ENCODE results near the gene RAE1. TPM values are rescaled to one million over a fixed set of nuclear protein-coding genes. Genes with fewer than 3 reads are reported as not detected.

RAE1 gene
- total RNA-seq, 6 donors from 2014 or later: 10.1 to 31.0 (median 17.9) TPM

DNA sequence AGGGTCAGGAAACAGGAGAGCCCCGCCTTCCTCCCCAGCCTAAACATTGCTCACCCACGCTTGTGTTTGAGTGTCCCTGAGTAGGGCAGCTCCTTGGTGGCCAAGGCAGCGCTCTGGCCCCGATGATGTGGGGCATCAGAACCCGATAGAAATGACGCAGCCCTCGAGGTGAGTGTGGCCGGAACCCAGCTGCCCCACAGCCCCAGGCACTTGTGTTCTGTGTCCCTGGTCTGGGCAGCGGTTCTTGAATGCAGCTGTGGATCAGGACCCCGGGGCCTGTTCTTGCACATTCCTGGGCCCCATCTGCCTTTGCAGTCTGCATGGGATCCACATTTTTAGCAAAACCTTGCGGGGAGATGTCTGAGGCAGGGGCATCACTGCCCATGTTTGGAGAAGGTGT, 53.0 kb downstream of the RAE1 start:
- no peaks in the 10 kb centered on the region for H3K27me3 ChIP-seq
- WGBS, 2 donors: 88 to 92% methylated on average over 2 to 9 of the region's 11 CpGs
- no peak overlapping the region for H3K4me3 ChIP-seq
- TF ChIP-seq EP300 (IDR thresholded peaks at IDR 0.05): no peak
- TF ChIP-seq POLR2A (IDR thresholded peaks at IDR 0.05): no peak
- TF ChIP-seq POLR2AphosphoS5 (IDR thresholded peaks at IDR 0.05): no peak
- TF ChIP-seq, protein P1, sequence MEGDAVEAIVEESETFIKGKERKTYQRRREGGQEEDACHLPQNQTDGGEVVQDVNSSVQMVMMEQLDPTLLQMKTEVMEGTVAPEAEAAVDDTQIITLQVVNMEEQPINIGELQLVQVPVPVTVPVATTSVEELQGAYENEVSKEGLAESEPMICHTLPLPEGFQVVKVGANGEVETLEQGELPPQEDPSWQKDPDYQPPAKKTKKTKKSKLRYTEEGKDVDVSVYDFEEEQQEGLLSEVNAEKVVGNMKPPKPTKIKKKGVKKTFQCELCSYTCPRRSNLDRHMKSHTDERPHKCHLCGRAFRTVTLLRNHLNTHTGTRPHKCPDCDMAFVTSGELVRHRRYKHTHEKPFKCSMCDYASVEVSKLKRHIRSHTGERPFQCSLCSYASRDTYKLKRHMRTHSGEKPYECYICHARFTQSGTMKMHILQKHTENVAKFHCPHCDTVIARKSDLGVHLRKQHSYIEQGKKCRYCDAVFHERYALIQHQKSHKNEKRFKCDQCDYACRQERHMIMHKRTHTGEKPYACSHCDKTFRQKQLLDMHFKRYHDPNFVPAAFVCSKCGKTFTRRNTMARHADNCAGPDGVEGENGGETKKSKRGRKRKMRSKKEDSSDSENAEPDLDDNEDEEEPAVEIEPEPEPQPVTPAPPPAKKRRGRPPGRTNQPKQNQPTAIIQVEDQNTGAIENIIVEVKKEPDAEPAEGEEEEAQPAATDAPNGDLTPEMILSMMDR (IDR thresholded peaks at IDR 0.05): no peak
- peaks cover 4 to 91% (median 61%) of the 10 kb centered on the region in 4 donors for H3K36me3 ChIP-seq
- peak in 1 of 2 donors; percentile 45 for DNase-seq
- ATAC-seq (ENCODE audit: low FRiP score in 2 of 2): no peak
- H3K4me1 ChIP-seq: peaks cover 11 to 25% (median 13%) of the 10 kb centered on the region in 4 donors
- H3K27ac ChIP-seq: no peak overlapping the region
- no peaks in the 10 kb centered on the region for H3K9me3 ChIP-seq

- H3K27me3 ChIP-seq: no peaks in the 10 kb centered on the region
- WGBS, 2 donors: 96% methylated on average over 18 to 22 of the region's 22 CpGs
- DNase-seq: peak in 1 of 2 donors; percentile 61
- no peak overlapping the region for H3K4me3 ChIP-seq
- H3K4me1 ChIP-seq: peaks cover 6 to 19% (median 7%) of the 10 kb centered on the region in 4 donors
- TF ChIP-seq POLR2A (IDR thresholded peaks at IDR 0.05) (no peak), EP300 (IDR thresholded peaks at IDR 0.05) (no peak), POLR2AphosphoS5 (IDR thresholded peaks at IDR 0.05) (no peak)
- TF ChIP-seq, protein P1 (IDR thresholded peaks at IDR 0.05): no peak
- no peak overlapping the region for H3K27ac ChIP-seq
- H3K9me3 ChIP-seq: no peaks in the 10 kb centered on the region
- peaks cover 4 to 96% (median 66%) of the 10 kb centered on the region in 4 donors for H3K36me3 ChIP-seq
- ATAC-seq (ENCODE audit: low FRiP score in 2 of 2): no peak
Observed at GRCh38 chr20:57404419-57405072, 53.5 kb downstream of the RAE1 start.

DNA sequence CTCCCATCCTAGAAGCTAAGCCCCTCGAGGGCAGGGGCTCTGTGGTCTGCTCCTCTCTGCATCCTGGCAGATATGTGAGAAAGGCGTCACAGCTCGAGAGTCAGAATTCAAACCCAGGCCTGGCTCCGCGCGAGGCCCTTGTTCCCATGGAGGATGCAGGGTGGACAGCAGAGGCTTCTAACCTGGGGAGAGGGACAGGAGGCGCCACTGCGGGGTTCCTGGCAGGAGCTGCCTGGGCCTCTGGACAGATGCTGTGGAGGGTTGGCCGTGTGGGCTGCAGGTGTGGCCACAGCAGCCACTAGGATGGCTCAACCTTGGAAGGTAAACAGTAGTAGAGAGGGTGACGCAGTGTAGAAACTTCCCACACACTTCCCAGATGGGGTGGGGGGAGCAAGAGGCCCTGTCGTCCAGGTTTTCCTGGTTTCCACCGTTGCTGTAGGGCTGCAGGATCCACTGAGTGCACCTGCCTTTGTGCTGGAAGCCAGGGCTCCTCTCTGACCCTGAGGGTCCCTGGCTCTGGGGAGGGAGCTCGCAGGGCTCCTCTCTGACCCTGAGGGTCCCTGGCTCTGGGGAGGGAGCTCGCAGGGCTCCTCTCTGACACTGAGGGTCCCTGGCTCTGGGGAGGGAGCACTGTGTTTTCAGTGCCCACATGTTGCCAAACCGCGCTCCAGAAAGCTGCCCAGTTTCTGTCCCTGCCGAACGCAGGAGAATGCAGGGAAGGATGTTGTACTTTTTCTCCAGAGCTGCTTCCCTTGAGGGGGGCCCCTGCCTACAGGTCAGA, 54.4 kb downstream of the RAE1 start:
- H3K4me3 ChIP-seq: no peak overlapping the region
- H3K9me3 ChIP-seq: no peaks in the 10 kb centered on the region
- TF ChIP-seq POLR2A (IDR thresholded peaks at IDR 0.05) (no peak), EP300 (IDR thresholded peaks at IDR 0.05) (no peak), POLR2AphosphoS5 (IDR thresholded peaks at IDR 0.05) (no peak)
- TF ChIP-seq, protein P1 (IDR thresholded peaks at IDR 0.05): no peak
- no peak for ATAC-seq (ENCODE audit: low FRiP score in 2 of 2)
- 69 to 90% methylated on average over 7 to 18 of the region's 18 CpGs for WGBS, 2 donors
- no peaks in the 10 kb centered on the region for H3K27me3 ChIP-seq
- DNase-seq: peak in 1 of 2 donors; percentile 44
- peaks cover 0 to 11% (median 0%) of the 10 kb centered on the region in 4 donors for H3K4me1 ChIP-seq
- H3K36me3 ChIP-seq: peaks cover 4 to 92% (median 68%) of the 10 kb centered on the region in 4 donors
- H3K27ac ChIP-seq: no peak overlapping the region

DNA sequence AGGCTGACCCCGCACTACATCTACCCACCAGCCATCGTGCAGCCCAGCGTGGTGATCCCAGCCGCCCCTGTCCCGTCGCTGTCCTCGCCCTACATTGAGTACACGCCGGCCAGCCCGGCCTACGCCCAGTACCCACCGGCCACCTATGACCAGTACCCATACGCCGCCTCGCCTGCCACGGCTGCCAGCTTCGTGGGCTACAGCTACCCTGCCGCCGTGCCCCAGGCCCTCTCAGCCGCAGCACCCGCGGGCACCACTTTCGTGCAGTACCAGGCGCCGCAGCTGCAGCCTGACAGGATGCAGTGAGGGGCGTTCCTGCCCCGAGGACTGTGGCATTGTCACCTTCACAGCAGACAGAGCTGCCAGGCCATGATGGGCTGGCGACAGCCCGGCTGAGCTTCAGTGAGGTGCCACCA, 56.5 kb downstream of the RAE1 start:
- Histone ChIP-seq H3K27me3 (no peaks in the 10 kb centered on the region), H3K4me1 (peaks cover 0 to 2% (median 0%) of the 10 kb centered on the region in 4 donors), H3K9me3 (no peaks in the 10 kb centered on the region), H3K4me3 (no peak overlapping the region), H3K36me3 (peaks cover 4 to 71% (median 57%) of the 10 kb centered on the region in 4 donors), H3K27ac (no peak overlapping the region)
- DNase-seq: peak in 1 of 2 donors; percentile 81
- 90 to 94% methylated on average over 21 to 27 of the region's 29 CpGs for WGBS, 2 donors
- no peak for TF ChIP-seq POLR2A (IDR thresholded peaks at IDR 0.05)
- TF ChIP-seq POLR2AphosphoS5 (IDR thresholded peaks at IDR 0.05): no peak
- ATAC-seq (ENCODE audit: low FRiP score in 2 of 2): no peak

- Histone ChIP-seq H3K4me1 (no peaks in the 10 kb centered on the region), H3K4me3 (no peak overlapping the region), H3K36me3 (peaks cover 4 to 66% (median 55%) of the 10 kb centered on the region in 4 donors), H3K9me3 (no peaks in the 10 kb centered on the region), H3K27ac (no peak overlapping the region), H3K27me3 (no peaks in the 10 kb centered on the region)
- ATAC-seq (ENCODE audit: low FRiP score in 2 of 2): no peak
- WGBS, 2 donors: 87% methylated on average over 13 of the region's 13 CpGs
- no peak for TF ChIP-seq EP300 (IDR thresholded peaks at IDR 0.05)
- TF ChIP-seq, protein P1 (IDR thresholded peaks at IDR 0.05): no peak
- no peak for TF ChIP-seq POLR2A (IDR thresholded peaks at IDR 0.05)
- no peak for TF ChIP-seq POLR2AphosphoS5 (IDR thresholded peaks at IDR 0.05)
- peak in 1 of 2 donors; percentile 43 for DNase-seq
Observed at GRCh38 chr20:57408131-57408530, 57.1 kb downstream of the RAE1 start.
